ENCODE measurements around the gene DTX3.

DNA sequence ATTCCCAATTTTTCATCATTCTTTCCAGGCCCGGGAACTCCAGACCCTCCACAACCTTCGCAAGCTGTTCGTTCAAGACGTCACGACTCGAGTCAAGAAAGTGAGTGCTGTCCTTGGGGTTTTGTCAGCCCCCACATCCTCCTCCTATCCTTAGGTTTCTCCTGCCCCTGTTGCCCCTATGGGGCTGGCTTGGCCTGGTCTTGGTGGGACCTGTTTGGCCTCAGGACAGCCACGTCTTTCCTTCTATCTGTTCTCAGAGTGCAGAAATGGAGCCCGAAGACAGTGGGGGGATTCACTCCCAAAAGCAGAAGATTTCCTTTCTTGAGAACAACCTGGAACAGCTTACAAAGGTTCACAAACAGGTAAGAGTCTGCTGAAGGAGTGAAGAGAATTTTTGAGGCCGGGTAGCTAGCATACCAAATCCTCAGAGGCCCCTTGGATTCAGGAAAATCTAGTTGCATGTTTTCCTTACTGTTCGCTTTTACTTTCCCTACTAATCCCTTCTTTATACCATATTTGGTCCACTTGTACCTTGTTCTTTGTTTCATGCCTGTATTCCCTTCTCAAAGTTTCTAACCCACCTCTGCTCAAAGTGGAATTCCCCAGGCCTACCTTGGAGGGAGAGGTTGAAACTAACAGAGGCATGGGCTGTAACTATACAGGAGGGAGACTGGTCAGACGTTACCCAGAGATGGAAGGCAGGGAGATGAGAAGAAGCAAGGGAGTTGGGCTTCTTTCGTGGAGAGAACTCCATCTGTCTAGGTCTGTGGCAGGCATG, 26.5 kb upstream of the DTX3 start:
- TF ChIP-seq, protein P1, sequence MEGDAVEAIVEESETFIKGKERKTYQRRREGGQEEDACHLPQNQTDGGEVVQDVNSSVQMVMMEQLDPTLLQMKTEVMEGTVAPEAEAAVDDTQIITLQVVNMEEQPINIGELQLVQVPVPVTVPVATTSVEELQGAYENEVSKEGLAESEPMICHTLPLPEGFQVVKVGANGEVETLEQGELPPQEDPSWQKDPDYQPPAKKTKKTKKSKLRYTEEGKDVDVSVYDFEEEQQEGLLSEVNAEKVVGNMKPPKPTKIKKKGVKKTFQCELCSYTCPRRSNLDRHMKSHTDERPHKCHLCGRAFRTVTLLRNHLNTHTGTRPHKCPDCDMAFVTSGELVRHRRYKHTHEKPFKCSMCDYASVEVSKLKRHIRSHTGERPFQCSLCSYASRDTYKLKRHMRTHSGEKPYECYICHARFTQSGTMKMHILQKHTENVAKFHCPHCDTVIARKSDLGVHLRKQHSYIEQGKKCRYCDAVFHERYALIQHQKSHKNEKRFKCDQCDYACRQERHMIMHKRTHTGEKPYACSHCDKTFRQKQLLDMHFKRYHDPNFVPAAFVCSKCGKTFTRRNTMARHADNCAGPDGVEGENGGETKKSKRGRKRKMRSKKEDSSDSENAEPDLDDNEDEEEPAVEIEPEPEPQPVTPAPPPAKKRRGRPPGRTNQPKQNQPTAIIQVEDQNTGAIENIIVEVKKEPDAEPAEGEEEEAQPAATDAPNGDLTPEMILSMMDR (conservative IDR thresholded peaks at IDR 0.05; ENCODE audit: low read depth, low read length) = no peak
- no peak for TF ChIP-seq EZH2 (IDR thresholded peaks at IDR 0.05; ENCODE audit: low read length, unreplicated experiment)
